ENCODE measurements around the gene DISC1.

- no peak for TF ChIP-seq CTCF (conservative IDR thresholded peaks at IDR 0.05)
- no peak for TF ChIP-seq ZFX (IDR thresholded peaks at IDR 0.05)
Measured at GRCh38 chr1:231708394-231708793, 81.8 kb downstream of the DISC1 start.
